Measurements from ENCODE around the gene POLR3B.

DNA sequence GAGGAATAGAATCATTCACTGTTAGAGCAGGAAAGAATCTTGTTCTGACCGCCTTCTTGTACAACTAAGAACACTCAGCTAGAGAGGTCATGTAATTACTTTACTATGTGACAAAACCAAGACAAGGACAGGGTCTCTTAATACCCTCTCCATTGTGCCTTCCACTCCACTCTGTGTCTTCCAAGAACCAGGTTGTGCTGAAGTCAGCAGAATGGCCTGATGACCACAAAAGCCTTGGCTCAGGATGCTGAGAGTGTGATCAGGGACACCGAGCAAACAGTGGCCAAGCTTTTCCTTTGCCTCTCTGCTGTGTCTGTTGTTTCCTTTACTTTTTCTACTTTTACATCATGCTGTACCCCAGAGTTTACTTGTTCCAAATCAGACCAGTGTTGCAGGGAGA, 142.1 kb downstream of the POLR3B start:
- TF ChIP-seq, protein P1, sequence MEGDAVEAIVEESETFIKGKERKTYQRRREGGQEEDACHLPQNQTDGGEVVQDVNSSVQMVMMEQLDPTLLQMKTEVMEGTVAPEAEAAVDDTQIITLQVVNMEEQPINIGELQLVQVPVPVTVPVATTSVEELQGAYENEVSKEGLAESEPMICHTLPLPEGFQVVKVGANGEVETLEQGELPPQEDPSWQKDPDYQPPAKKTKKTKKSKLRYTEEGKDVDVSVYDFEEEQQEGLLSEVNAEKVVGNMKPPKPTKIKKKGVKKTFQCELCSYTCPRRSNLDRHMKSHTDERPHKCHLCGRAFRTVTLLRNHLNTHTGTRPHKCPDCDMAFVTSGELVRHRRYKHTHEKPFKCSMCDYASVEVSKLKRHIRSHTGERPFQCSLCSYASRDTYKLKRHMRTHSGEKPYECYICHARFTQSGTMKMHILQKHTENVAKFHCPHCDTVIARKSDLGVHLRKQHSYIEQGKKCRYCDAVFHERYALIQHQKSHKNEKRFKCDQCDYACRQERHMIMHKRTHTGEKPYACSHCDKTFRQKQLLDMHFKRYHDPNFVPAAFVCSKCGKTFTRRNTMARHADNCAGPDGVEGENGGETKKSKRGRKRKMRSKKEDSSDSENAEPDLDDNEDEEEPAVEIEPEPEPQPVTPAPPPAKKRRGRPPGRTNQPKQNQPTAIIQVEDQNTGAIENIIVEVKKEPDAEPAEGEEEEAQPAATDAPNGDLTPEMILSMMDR (IDR thresholded peaks at IDR 0.05; ENCODE audit: low read depth, low read length, poor library complexity, severe bottlenecking): no peak
- TF ChIP-seq EZH2phosphoT487 (IDR thresholded peaks at IDR 0.05; ENCODE audit: borderline replicate concordance, low read length): no peak

Data from DOHH2 (cell line).